HL-60 (cell line): ENCODE measurements around the gene NMNAT3.

Experiments
- DNase-seq, 2 experiments: peaks; one replicate each; pipeline ENCODE4 v3.0.0-alpha.2; 2010 to 2020; ENCODE audit warnings: low read depth in 1 of 2, low spot score in 1 of 2
- H3K27ac ChIP-seq: fragments of 250-450 bp; sonication (Bioruptor Pico); replicated peaks from 2 replicates; pipeline ENCODE4 v1.5.1; 2020; ENCODE audit warnings: mild to moderate bottlenecking, moderate library complexity
- H3K27me3 ChIP-seq: fragments of 250-450 bp; sonication (Bioruptor Pico); 2 replicates; pipeline ENCODE4 v1.5.1; 2021; ENCODE audit warnings: mild to moderate bottlenecking, moderate library complexity; ENCODE audit not compliant: insufficient read depth, poor library complexity, severe bottlenecking
- H3K4me3 ChIP-seq: replicated peaks from 2 replicates; pipeline ENCODE4 v1.5.1; 2011; ENCODE audit warnings: mild to moderate bottlenecking, control low read depth, low read length; ENCODE audit not compliant: insufficient read depth
- CTCF ChIP-seq: IDR thresholded peaks from one replicate; pipeline ENCODE4 v1.5.1; 2011; ENCODE audit warnings: low read length, control low read depth, inconsistent platforms; ENCODE audit not compliant: insufficient read depth
- GABPA ChIP-seq: IDR thresholded peaks from 2 replicates; pipeline ENCODE4 v1.6.1; 2012; ENCODE audit warnings: low read depth
- POLR2AphosphoS5 ChIP-seq: IDR thresholded peaks from 2 replicates; pipeline ENCODE4 v1.6.1; 2012; ENCODE audit warnings: low read depth
- REST ChIP-seq: IDR thresholded peaks from 2 replicates; pipeline ENCODE4 v1.6.1; 2012; ENCODE audit warnings: low read depth; ENCODE audit not compliant: insufficient replicate concordance
- SPI1 ChIP-seq: IDR thresholded peaks from 2 replicates; pipeline ENCODE4 v1.6.1; 2012; ENCODE audit warnings: low read depth, mild to moderate bottlenecking, borderline replicate concordance

The NMNAT3 gene

GRCh38 chr3:139554628-139555027 lies 123.1 kb downstream of the NMNAT3 start:
- DNase-seq, result no peak
- H3K27ac ChIP-seq, result no peak overlapping the region
- no peak overlapping the region for H3K4me3 ChIP-seq
- TF ChIP-seq GABPA (no peak), SPI1 (no peak), POLR2AphosphoS5 (no peak), REST (no peak), CTCF (no peak)
- H3K27me3 ChIP-seq, result no peaks in the 10 kb centered on the region

- Histone ChIP-seq H3K27me3 (no peaks in the 10 kb centered on the region), H3K27ac (no peak overlapping the region), H3K4me3 (no peak overlapping the region)
- TF ChIP-seq SPI1 (no peak), REST (no peak), GABPA (no peak), CTCF (no peak), POLR2AphosphoS5 (no peak)
- DNase-seq, result no peak
These were observed 125.0 kb downstream of the NMNAT3 start for GRCh38 chr3:139552632-139553365.

- no peaks in the 10 kb centered on the region for H3K27me3 ChIP-seq
- no peak for DNase-seq
- H3K4me3 ChIP-seq, result no peak overlapping the region
- no peak overlapping the region for H3K27ac ChIP-seq
- no peak for TF ChIP-seq CTCF
- TF ChIP-seq REST, result no peak
- TF ChIP-seq POLR2AphosphoS5, result no peak
- no peak for TF ChIP-seq GABPA
- TF ChIP-seq SPI1, result no peak
These were observed 129.0 kb downstream of the NMNAT3 start for GRCh38 chr3:139548801-139549200.
